ENCODE data around the gene C19orf47. TPM values are rescaled to one million over a fixed set of nuclear protein-coding genes. Genes with fewer than 3 reads are reported as not detected.
A peak's percentile ranks its signal among the peaks of the same experiment; 100 is the strongest.

The C19orf47 gene
- total and polyA plus RNA-seq, 8 donors, result 10.4 to 21.7 (median 14.5) TPM

GRCh38 chr19:40285353-40286234 is 62.6 kb downstream of the C19orf47 start:
- Histone ChIP-seq H3K4me1 (peaks cover 22 to 45% of the 10 kb centered on the region in 2 donors), H3K9me3 (no peaks in the 10 kb centered on the region), H3K27ac (peak overlapping the region; percentile 94 to 97), H3K27me3 (no peaks in the 10 kb centered on the region), H3K4me3 (peak overlapping the region; percentile 76 to 79), H3K36me3 (no peaks in the 10 kb centered on the region)
- DNase-seq, result peak; percentile 99 to 100 (median 99)
- intact Hi-C loops (cut with DNase I), result no loop called here
- TF ChIP-seq CTCF (IDR thresholded peaks at IDR 0.05), result no peak
- ATAC-seq, result peak; percentile 95

- ATAC-seq, result peak; percentile 55
- peak in 2 of 4 donors; percentile 59 to 79 for DNase-seq
- Histone ChIP-seq H3K27ac (peak within 1 kb of the TSS; percentile 94 to 97), H3K9me3 (no peaks in the 10 kb centered on the region), H3K27me3 (no peaks in the 10 kb centered on the region), H3K4me1 (peaks cover 29 to 53% of the 10 kb centered on the region in 2 donors), H3K36me3 (no peaks in the 10 kb centered on the region), H3K4me3 (peak within 1 kb of the TSS; percentile 76 to 79)
- intact Hi-C loops (cut with DNase I), result no loop called here
- no peak for TF ChIP-seq CTCF (IDR thresholded peaks at IDR 0.05)
Observed at GRCh38 chr19:40284501-40285352, 63.5 kb downstream of the C19orf47 start, which contains the start of gene AKT2. Gene AKT2, minus strand, starts transcription at chr19:40285345. Its CDS starts 20,078 bp downstream, at chr19:40265267.

GRCh38 chr19:40284251-40284500 is 64.0 kb downstream of the C19orf47 start:
- DNase-seq (no peak), ATAC-seq (no peak)
- no peak for TF ChIP-seq CTCF (IDR thresholded peaks at IDR 0.05)
- intact Hi-C loops (cut with DNase I), result no loop called here
- H3K36me3 ChIP-seq, result no peaks in the 10 kb centered on the region
- H3K9me3 ChIP-seq, result no peaks in the 10 kb centered on the region
- no peaks in the 10 kb centered on the region for H3K27me3 ChIP-seq
- peak overlapping the region; percentile 94 to 97 for H3K27ac ChIP-seq
- H3K4me3 ChIP-seq, result peak overlapping the region; percentile 76 to 79
- peaks cover 34 to 59% of the 10 kb centered on the region in 2 donors for H3K4me1 ChIP-seq

- peak overlapping the region; percentile 94 to 97 for H3K27ac ChIP-seq
- no peaks in the 10 kb centered on the region for H3K36me3 ChIP-seq
- H3K9me3 ChIP-seq, result no peaks in the 10 kb centered on the region
- TF ChIP-seq CTCF (IDR thresholded peaks at IDR 0.05), result no peak
- no peaks in the 10 kb centered on the region for H3K27me3 ChIP-seq
- ATAC-seq (no peak), DNase-seq (peak in 3 of 4 donors; percentile 13 to 41 (median 40))
- intact Hi-C loops (cut with DNase I), result no loop called here
- H3K4me3 ChIP-seq, result peak overlapping the region; percentile 76 to 79
- peaks cover 34 to 64% of the 10 kb centered on the region in 2 donors for H3K4me1 ChIP-seq
Observed at GRCh38 chr19:40283414-40284250, 64.6 kb downstream of the C19orf47 start.
